Fibroblast of lung (primary cell): ENCODE measurements around the gene MRGPRF.

Experiments used
- CTCF ChIP-seq, 2 donors: IDR thresholded peaks in 1 of 2; conservative IDR thresholded peaks in 1 of 2; 1 replicate in 1 of 2; 2 replicates in 1 of 2; pipeline ENCODE4 v1.5.1; 2011 to 2012; ENCODE audit warnings: low read length in 2 of 2, control low read depth in 1 of 2, inconsistent platforms in 1 of 2, low read depth in 1 of 2, mild to moderate bottlenecking in 1 of 2
- EZH2 ChIP-seq: IDR thresholded peaks from 2 replicates; pipeline ENCODE4 v1.5.1; 2012; ENCODE audit warnings: low read length, control low read depth, mild to moderate bottlenecking; ENCODE audit errors: missing control alignments

DNA sequence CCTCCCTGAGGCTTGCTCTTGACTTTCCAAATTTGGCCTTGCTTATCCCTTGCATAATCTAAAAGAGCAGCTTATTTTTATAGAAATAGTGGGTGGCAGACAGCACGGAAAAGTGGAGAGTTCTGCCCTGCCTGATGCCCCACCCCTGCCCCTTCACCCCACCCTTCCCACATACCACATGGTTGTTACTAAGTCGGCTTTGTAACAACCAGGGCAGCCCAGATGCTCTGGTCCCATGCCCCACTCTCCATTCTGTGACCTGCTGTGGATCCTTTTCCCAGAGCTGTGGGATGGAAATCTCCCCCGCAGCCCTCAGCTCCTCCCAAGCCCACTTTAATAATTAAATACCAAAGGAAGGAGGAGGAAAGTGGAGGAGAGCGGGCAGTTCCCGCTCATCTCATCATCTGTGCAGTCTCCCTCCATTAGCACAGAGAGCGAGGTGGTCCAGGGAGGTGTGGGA, 10.9 kb downstream of the MRGPRF start:
- TF ChIP-seq CTCF (conservative IDR thresholded peaks at IDR 0.05 in 1 of 2, IDR thresholded peaks at IDR 0.05 in 1 of 2; ENCODE audit: low read depth in 1 of 2, low read length in 2 of 2) (no peak), EZH2 (no peak)
